Stimulated activated CD8-positive, alpha-beta memory T cell treated with anti-CD3 and anti-CD28 coated beads, Interleukin-7, amount 100 ng/mL, for 24 hours (primary cell): ENCODE results near the gene PLXNA4.

Experiments used
- DNase-seq: peaks from one replicate; pipeline ENCODE4 v3.0.0-alpha.2; 2020; ENCODE audit warnings: low read depth

Gene PLXNA4

GRCh38 chr7:132240821-132241422, 335.3 kb downstream of the PLXNA4 start:
- DNase-seq, result no peak

GRCh38 chr7:132240262-132240661, 336.0 kb downstream of the PLXNA4 start:
- DNase-seq, result no peak

GRCh38 chr7:132239422-132239994, 336.8 kb downstream of the PLXNA4 start:
- no peak for DNase-seq

GRCh38 chr7:132234711-132235110, 341.6 kb downstream of the PLXNA4 start:
- no peak for DNase-seq

- no peak for DNase-seq
Measured at GRCh38 chr7:132232406-132232805, 343.9 kb downstream of the PLXNA4 start.

- DNase-seq, result no peak
Measured at GRCh38 chr7:132230462-132230861, 345.8 kb downstream of the PLXNA4 start.

GRCh38 chr7:132228240-132228639, 348.0 kb downstream of the PLXNA4 start:
- no peak for DNase-seq

- DNase-seq, result no peak
Measured at GRCh38 chr7:132226957-132227290, 349.3 kb downstream of the PLXNA4 start.

GRCh38 chr7:132226046-132226956, 350.0 kb downstream of the PLXNA4 start:
- DNase-seq, result no peak

- DNase-seq, result no peak
Measured at GRCh38 chr7:132225216-132226030, 350.8 kb downstream of the PLXNA4 start.

GRCh38 chr7:132221356-132221755, 354.9 kb downstream of the PLXNA4 start:
- DNase-seq, result no peak

GRCh38 chr7:132220060-132220459, 356.2 kb downstream of the PLXNA4 start:
- no peak for DNase-seq

- DNase-seq, result no peak
Measured at GRCh38 chr7:132218876-132219275, 357.4 kb downstream of the PLXNA4 start.

GRCh38 chr7:132216847-132217525, 359.3 kb downstream of the PLXNA4 start:
- no peak for DNase-seq

- no peak for DNase-seq
Measured at GRCh38 chr7:132214452-132214851, 361.8 kb downstream of the PLXNA4 start.

GRCh38 chr7:132213583-132213982, 362.7 kb downstream of the PLXNA4 start:
- DNase-seq, result no peak

- no peak for DNase-seq
Measured at GRCh38 chr7:132211971-132212370, 364.3 kb downstream of the PLXNA4 start.

GRCh38 chr7:132210821-132211220, 365.4 kb downstream of the PLXNA4 start:
- DNase-seq, result no peak

- no peak for DNase-seq
Measured at GRCh38 chr7:132207782-132208181, 368.5 kb downstream of the PLXNA4 start.

- no peak for DNase-seq
Measured at GRCh38 chr7:132207211-132207610, 369.1 kb downstream of the PLXNA4 start.

GRCh38 chr7:132206594-132206993, 369.7 kb downstream of the PLXNA4 start:
- no peak for DNase-seq

- DNase-seq, result no peak
Measured at GRCh38 chr7:132205509-132205908, 370.8 kb downstream of the PLXNA4 start.
